Right cardiac atrium (tissue), 5 donors: ENCODE results near the gene PCDH15. TPM values are rescaled to one million over a fixed set of nuclear protein-coding genes. Genes with fewer than 3 reads are reported as not detected.

ENCODE experiments used
- ATAC-seq, 2 donors: fragments of 200-7000 bp; cut with Tn5 transposase; one replicate each; pipeline versions ENCODE4 v1.8.0 to v1.9.1; 2020; ENCODE audit warnings: moderate library complexity in 2 of 2, mild to moderate bottlenecking in 1 of 2
- DNase-seq, 3 donors: peaks; one replicate each; pipeline ENCODE4 v3.0.0-alpha.2; 2020
- H3K27ac ChIP-seq: one replicate; pipeline ENCODE4 v1.5.1; 2013; ENCODE audit warnings: mild to moderate bottlenecking, low read length, control low read depth, moderate library complexity
- H3K27me3 ChIP-seq: one replicate; pipeline ENCODE4 v1.6.1; 2013; ENCODE audit not compliant: control insufficient read depth, insufficient read depth
- H3K4me1 ChIP-seq: one replicate; pipeline ENCODE4 v1.6.1; 2013; ENCODE audit warnings: low read length; ENCODE audit not compliant: control insufficient read depth, insufficient read depth
- H3K4me3 ChIP-seq: one replicate; pipeline ENCODE4 v1.5.1; 2013; ENCODE audit warnings: low read length, control low read depth
- H3K9me3 ChIP-seq: one replicate; pipeline ENCODE4 v1.6.1; 2013; ENCODE audit warnings: low read length; ENCODE audit not compliant: control insufficient read depth
- WGBS: extraction: QIAGEN DNeasy Blood & Tissue Kit; methylation state at CpG from one replicate; pipeline ENCODE4 v1.1.7; 2013; 5-methylcytosine and 5-hydroxymethylcytosine counted together
- intact Hi-C, 4 donors: fragments of 100-400 bp; cut with DNase I; formaldehyde crosslinking; loops; one replicate each; pipeline versions ENCODE4 v1.11.0 to v1.14.0; 2022 to 2023
- microRNA-seq, 2 donors: library from miRNA; unstranded; fragments of <30 nt; microRNA quantifications; one replicate each; pipeline ENCODE4 v1.2.0, GENCODE V29; 2020 to 2021
- polyA plus RNA-seq: library from polyadenylated mRNA; stranded (reverse); fragments of 200-250 nt; gene quantifications from one replicate; pipeline ENCODE4 v1.2.3, GENCODE V29; 2013
- total RNA-seq, 4 donors: library from RNA; stranded (reverse); fragmentation: NEBNext Ultra II Directional; extraction: Animal tissue kit (Norgen Biotek cat#: 25700); gene quantifications; one replicate each; pipeline ENCODE4 v1.2.1, GENCODE V29; 2021
- donor health status: healthy with polysubstance abuse.
- donor health status: DM: no; HTN: yes; CAD: no.
- donor health status: DM: no; HTN: no; CAD: no.
- donor health status: DM: no; HTN: yes; CAD: no; lungs with severe emphysema.
- donor health status: DM: yes; HTN: yes; CAD: no.

PCDH15 gene
- total and polyA plus RNA-seq, 5 donors = 1.2 to 3.1 (median 2.7) TPM

- Histone ChIP-seq H3K4me3 (no peak overlapping the region), H3K4me1 (no peaks in the 10 kb centered on the region), H3K27ac (no peak overlapping the region), H3K27me3 (no peaks in the 10 kb centered on the region), H3K9me3 (no peaks in the 10 kb centered on the region)
- intact Hi-C loops = no loop called here
- no peak for ATAC-seq
- DNase-seq = no peak
- WGBS = 81% methylated on average over 1 of the region's 1 CpG
Measured at GRCh38 chr10:53765311-53765710, 1035.7 kb downstream of the PCDH15 start.

- DNase-seq (peak in 1 of 3 donors; percentile 35), ATAC-seq (no peak)
- H3K27me3 ChIP-seq = no peaks in the 10 kb centered on the region
- H3K4me3 ChIP-seq = peak overlapping the region; percentile 20
- no peak overlapping the region for H3K27ac ChIP-seq
- 29% methylated on average over 6 of the region's 6 CpGs for WGBS
- H3K9me3 ChIP-seq = no peaks in the 10 kb centered on the region
- H3K4me1 ChIP-seq = no peaks in the 10 kb centered on the region
- intact Hi-C loops = no loop called here
Measured at GRCh38 chr10:53754596-53755250, 1046.3 kb downstream of the PCDH15 start.

Small RNAs within 50 kb of the gene (microRNA-seq; reads per million reads assigned to microRNA genes)
- gene MIR548F1 = 0 reads per million in 2 donors
